SK-N-SH (cell line): ENCODE results near the gene CAPN7. TPM values are rescaled to one million over a fixed set of nuclear protein-coding genes. Genes with fewer than 3 reads are reported as not detected.

Experiments used
- CTCF ChIA-PET: fragments of 300-600, 350-600 bp; formaldehyde crosslinking; extraction: SDS; loops from one replicate; lab custom pipeline; 2021; lab: Yijun Ruan, JAX
- POLR2A ChIA-PET: fragments of 350-600 bp; sonication (Branson Sonifier 250); formaldehyde crosslinking; extraction: SDS; loops from one replicate; lab custom pipeline; 2020; ENCODE audit warnings: antibody characterized with exemption, inconsistent platforms; lab: Yijun Ruan, JAX
- DNase-seq: peaks from one replicate; pipeline ENCODE4 v3.0.0; 2012
- H2AFZ ChIP-seq: fragments of 200-600 bp; sonication (generic); 2 replicates; pipeline ENCODE4 v1.8.1; 2016; ENCODE audit warnings: antibody characterized with exemption, mild to moderate bottlenecking, low read depth
- H3F3A ChIP-seq: fragments of 200-600 bp; sonication (generic); replicated peaks from 2 replicates; pipeline ENCODE3; 2016; ENCODE audit warnings: antibody characterized with exemption, mild to moderate bottlenecking; ENCODE audit not compliant: insufficient read depth
- H3K27ac ChIP-seq, 2 experiments: fragments of 200-500 bp in 1 of 2; fragments of 200-600 bp in 1 of 2; sonication (Bioruptor generic) in 1 of 2; sonication (generic), shearing (Covaris generic) in 1 of 2; 2 replicates each; pipeline versions ENCODE4 v1.5.1 to v1.6.1; 2014 to 2016; ENCODE audit warnings: low read depth in 2 of 2, inconsistent platforms in 1 of 2, low read length in 1 of 2, mild to moderate bottlenecking in 1 of 2, mixed read lengths in 1 of 2
- H3K27me3 ChIP-seq: fragments of 200-600 bp; sonication (generic), shearing (Covaris generic); 2 replicates; pipeline ENCODE4 v1.6.1; 2016; ENCODE audit warnings: mixed run types; ENCODE audit not compliant: insufficient read depth
- H3K36me3 ChIP-seq, 2 experiments: fragments of 200-500 bp in 1 of 2; fragments of 200-600 bp in 1 of 2; sonication (Bioruptor generic) in 1 of 2; sonication (generic) in 1 of 2; replicated peaks in 1 of 2; 2 replicates each; pipeline versions ENCODE3 to v1.5.1; 2014 to 2016; ENCODE audit warnings: low read length in 1 of 2, mild to moderate bottlenecking in 1 of 2; ENCODE audit not compliant: insufficient read depth in 2 of 2, control insufficient read depth in 1 of 2
- H3K4me1 ChIP-seq, 2 experiments: fragments of 200-500 bp in 1 of 2; fragments of 200-600 bp in 1 of 2; sonication (Bioruptor generic) in 1 of 2; sonication (generic), shearing (Covaris generic) in 1 of 2; 2 replicates each; pipeline versions ENCODE4 v1.5.1 to v1.6.1; 2014 to 2016; ENCODE audit warnings: low read depth in 1 of 2, low read length in 1 of 2, mixed run types in 1 of 2; ENCODE audit not compliant: insufficient read depth in 2 of 2, control insufficient read depth in 1 of 2
- H3K4me2 ChIP-seq: fragments of 200-600 bp; sonication (generic), shearing (Covaris generic); 2 replicates; pipeline ENCODE4 v1.6.1; 2017; ENCODE audit warnings: mixed run types
- H3K4me3 ChIP-seq, 2 experiments: fragments of 200-500 bp in 1 of 2; fragments of 200-600 bp in 1 of 2; sonication (Bioruptor generic) in 1 of 2; sonication (generic), shearing (Covaris generic) in 1 of 2; 2 replicates each; pipeline versions ENCODE4 v1.5.1 to v1.8.1; 2014 to 2016; ENCODE audit warnings: low read depth in 2 of 2, inconsistent platforms in 1 of 2, low read length in 1 of 2, mild to moderate bottlenecking in 1 of 2, mixed read lengths in 1 of 2, moderate library complexity in 1 of 2
- H3K79me2 ChIP-seq: fragments of 200-600 bp; sonication (generic); 2 replicates; pipeline ENCODE4 v1.8.1; 2017; ENCODE audit warnings: mild to moderate bottlenecking; ENCODE audit not compliant: insufficient read depth
- H3K9ac ChIP-seq: fragments of 200-600 bp; sonication (generic); 2 replicates; pipeline ENCODE4 v1.6.1; 2017; ENCODE audit warnings: mixed run types
- H3K9me2 ChIP-seq: fragments of 200-600 bp; sonication (generic); 2 replicates; pipeline ENCODE4 v1.6.1; 2017; ENCODE audit warnings: mixed run types
- H3K9me3 ChIP-seq: fragments of 200-600 bp; sonication (generic); 2 replicates; pipeline ENCODE4 v1.6.1; 2017; ENCODE audit warnings: mixed run types, mild to moderate bottlenecking, moderate library complexity
- H4K20me1 ChIP-seq: fragments of 200-600 bp; sonication (generic); 2 replicates; pipeline ENCODE4 v1.6.1; 2017; ENCODE audit warnings: mild to moderate bottlenecking, mixed run types; ENCODE audit not compliant: insufficient read depth
- CHD2 ChIP-seq: fragments of 150-350 bp; IDR thresholded peaks from 2 replicates; pipeline ENCODE4 v1.6.1; 2018; ENCODE audit warnings: low read length; ENCODE audit not compliant: partially characterized antibody
- ELF1 ChIP-seq: IDR thresholded peaks from 2 replicates; pipeline ENCODE4 v1.4.0; 2012
- EZH2phosphoT487 ChIP-seq: fragments of 200-600 bp; sonication (generic); IDR thresholded peaks from 2 replicates; pipeline ENCODE4 v1.6.1; 2017; ENCODE audit warnings: low read depth, mixed run types, mild to moderate bottlenecking, antibody characterized with exemption, moderate library complexity, borderline replicate concordance
- FOXJ3 ChIP-seq: sonication (generic); formaldehyde crosslinking; IDR thresholded peaks from 2 replicates; pipeline ENCODE4 v1.5.1; 2020; ENCODE audit warnings: mild to moderate bottlenecking, missing genetic modification reagents
- FOXM1 ChIP-seq: IDR thresholded peaks from 2 replicates; pipeline ENCODE4 v1.4.0; 2012; ENCODE audit warnings: low read depth, mild to moderate bottlenecking
- GABPA ChIP-seq: IDR thresholded peaks from 2 replicates; pipeline ENCODE4 v1.4.0; 2012; ENCODE audit warnings: low read depth, mild to moderate bottlenecking
- MEF2A ChIP-seq: IDR thresholded peaks from 2 replicates; pipeline ENCODE4 v1.4.0; 2012; ENCODE audit warnings: low read depth, borderline replicate concordance
- MXI1 ChIP-seq: IDR thresholded peaks from 2 replicates; pipeline ENCODE4 v1.6.1; 2012; ENCODE audit warnings: mild to moderate bottlenecking, low read depth, low read length, improper control_type of control experiment
- NRF1 ChIP-seq: IDR thresholded peaks from 2 replicates; pipeline ENCODE4 v1.6.1; 2012; ENCODE audit warnings: low read depth, mild to moderate bottlenecking, low read length
- POLR2AphosphoS5 ChIP-seq: IDR thresholded peaks from 2 replicates; pipeline ENCODE4 v1.6.1; 2012; ENCODE audit warnings: low read depth, low read length
- RAD21 ChIP-seq: IDR thresholded peaks from 2 replicates; pipeline ENCODE4 v1.6.1; 2012; ENCODE audit warnings: mild to moderate bottlenecking, low read length
- RCOR1 ChIP-seq: fragments of 150-350 bp; IDR thresholded peaks from 2 replicates; pipeline ENCODE4 v1.6.1; 2017; ENCODE audit warnings: antibody characterized with exemption, low read length
- TCF12 ChIP-seq: IDR thresholded peaks from 2 replicates; pipeline ENCODE4 v1.4.0; 2012
- YY1 ChIP-seq: IDR thresholded peaks from 2 replicates; pipeline ENCODE4 v1.4.0; 2012; ENCODE audit warnings: low read depth, mild to moderate bottlenecking
- WGBS: methylation state at CpG from one replicate; pipeline ENCODE4 v1.1.6; 2017; ENCODE audit warnings: low lambda C conversion rate; 5-methylcytosine and 5-hydroxymethylcytosine counted together
- polyA plus RNA-seq, 3 experiments: library from polyadenylated mRNA; depleted of rRNA; stranded (reverse); fragments of >200 nt; gene quantifications; 2 replicates each; pipeline ENCODE4 v1.2.3, GENCODE V29; 2012
- TF ChIP-seq, protein P1 (sequence below): IDR thresholded peaks from 2 replicates; pipeline ENCODE4; 2012
- TF ChIP-seq, protein P2 (sequence below): IDR thresholded peaks from 2 replicates; pipeline ENCODE4 v1.4.0; 2012; ENCODE audit warnings: low read depth
- TF ChIP-seq, protein P3 (sequence below): fragments of 150-350 bp; IDR thresholded peaks from 2 replicates; pipeline ENCODE4 v1.6.1; 2017; ENCODE audit warnings: antibody characterized with exemption, low read length, low read depth, borderline replicate concordance

Gene CAPN7
- polyA plus RNA-seq, 1 of the 3 experiments (the other 2 are of a cell fraction): 7.3 TPM

DNA sequence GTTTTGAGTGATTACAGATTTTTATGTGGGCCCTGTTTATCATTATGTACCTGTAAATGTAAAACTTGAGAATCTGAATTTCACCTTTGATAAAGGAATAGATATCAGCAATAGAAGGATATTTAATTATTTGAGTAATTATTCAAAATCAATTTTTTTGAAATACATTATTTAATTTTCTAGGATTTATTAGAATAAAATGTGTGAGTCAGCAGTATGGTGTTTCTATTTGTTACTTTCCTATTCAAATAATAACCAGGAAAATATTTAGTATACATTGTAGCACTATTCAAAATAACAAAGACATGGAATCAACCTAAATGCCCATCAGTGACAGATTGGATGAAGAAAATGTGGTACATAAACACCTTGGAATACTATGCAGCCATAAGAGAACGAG is 22.1 kb downstream of the CAPN7 start (continued):
- TF ChIP-seq, protein P1, sequence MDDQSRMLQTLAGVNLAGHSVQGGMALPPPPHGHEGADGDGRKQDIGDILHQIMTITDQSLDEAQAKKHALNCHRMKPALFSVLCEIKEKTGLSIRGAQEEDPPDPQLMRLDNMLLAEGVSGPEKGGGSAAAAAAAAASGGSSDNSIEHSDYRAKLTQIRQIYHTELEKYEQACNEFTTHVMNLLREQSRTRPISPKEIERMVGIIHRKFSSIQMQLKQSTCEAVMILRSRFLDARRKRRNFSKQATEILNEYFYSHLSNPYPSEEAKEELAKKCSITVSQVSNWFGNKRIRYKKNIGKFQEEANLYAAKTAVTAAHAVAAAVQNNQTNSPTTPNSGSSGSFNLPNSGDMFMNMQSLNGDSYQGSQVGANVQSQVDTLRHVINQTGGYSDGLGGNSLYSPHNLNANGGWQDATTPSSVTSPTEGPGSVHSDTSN: no peak
- TF ChIP-seq TCF12 (no peak), FOXJ3 (CRISPR knock-in tag) (no peak), ELF1 (no peak), EZH2phosphoT487 (no peak), CHD2 (no peak), RAD21 (no peak)

DNA sequence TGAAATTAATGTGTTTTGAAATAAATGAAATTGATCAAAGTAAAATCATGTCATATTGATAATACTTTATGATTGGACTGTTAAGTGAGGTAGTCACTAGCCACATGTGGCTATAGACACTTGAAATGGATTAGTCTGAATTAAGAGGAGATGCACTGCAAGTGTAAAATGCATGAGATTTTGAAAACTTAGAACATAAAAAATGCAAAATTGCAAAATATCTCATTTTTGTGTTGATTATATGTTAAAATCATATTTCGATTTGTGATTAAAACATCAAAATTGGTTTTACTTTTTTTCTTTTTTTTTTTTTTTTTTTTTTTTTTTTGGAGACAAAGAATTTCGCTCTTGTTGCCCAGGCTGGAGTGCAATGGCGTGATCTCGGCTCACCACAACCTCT is 23.2 kb downstream of the CAPN7 start:
- DNase-seq: no peak
- Histone ChIP-seq H3K36me3 (peaks cover 76 to 89% of the 10 kb centered on the region in 2 experiments), H3K79me2 (peaks cover 2% of the 10 kb centered on the region; the same call in 1 of the 2 replicates), H3K27ac (no peak overlapping the region), H3F3A (peaks cover 10% of the 10 kb centered on the region), H2AFZ (no peak overlapping the region), H3K9ac (no peak overlapping the region), H4K20me1 (no peaks in the 10 kb centered on the region), H3K4me2 (no peak overlapping the region), H3K9me3 (no peaks in the 10 kb centered on the region), H3K9me2 (no peaks in the 10 kb centered on the region), H3K27me3 (no peaks in the 10 kb centered on the region), H3K4me3 (no peak overlapping the region), H3K4me1 (no peaks in the 10 kb centered on the region)
- over 99% methylated on average over 4 of the region's 4 CpGs for WGBS
- TF ChIP-seq FOXM1 (no peak), GABPA (no peak), MXI1 (no peak), EZH2phosphoT487 (no peak), MEF2A (no peak), YY1 (no peak), CHD2 (no peak), RCOR1 (no peak), RAD21 (no peak), NRF1 (no peak), POLR2AphosphoS5 (no peak)
- TF ChIP-seq, protein P2, sequence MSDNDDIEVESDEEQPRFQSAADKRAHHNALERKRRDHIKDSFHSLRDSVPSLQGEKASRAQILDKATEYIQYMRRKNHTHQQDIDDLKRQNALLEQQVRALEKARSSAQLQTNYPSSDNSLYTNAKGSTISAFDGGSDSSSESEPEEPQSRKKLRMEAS: no peak
- TF ChIP-seq, protein P3, sequence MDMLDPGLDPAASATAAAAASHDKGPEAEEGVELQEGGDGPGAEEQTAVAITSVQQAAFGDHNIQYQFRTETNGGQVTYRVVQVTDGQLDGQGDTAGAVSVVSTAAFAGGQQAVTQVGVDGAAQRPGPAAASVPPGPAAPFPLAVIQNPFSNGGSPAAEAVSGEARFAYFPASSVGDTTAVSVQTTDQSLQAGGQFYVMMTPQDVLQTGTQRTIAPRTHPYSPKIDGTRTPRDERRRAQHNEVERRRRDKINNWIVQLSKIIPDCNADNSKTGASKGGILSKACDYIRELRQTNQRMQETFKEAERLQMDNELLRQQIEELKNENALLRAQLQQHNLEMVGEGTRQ: no peak
- ChIA-PET CTCF (interaction anchor here (0.6 to 0.9 kb wide), 2 partner anchors 12 to 29 kb away, joined by 3 to 4 read pairs; no protein-coding TSS in a partner anchor), POLR2A (no interaction called here)
